Diencephalon (tissue), 1 donor: ENCODE measurements around the gene TNFRSF13B. TPM values are rescaled to one million over a fixed set of nuclear protein-coding genes. Genes with fewer than 3 reads are reported as not detected.

ENCODE experiments used
- small RNA-seq: library from RNA; depleted of rRNA; stranded (forward); fragments of <200 nt; gene quantifications from one replicate; pipeline ENCODE3, GENCODE V24; 2014
- total RNA-seq: library from RNA; depleted of rRNA; stranded (reverse); fragments of >200 nt; gene quantifications from one replicate; pipeline ENCODE4 v1.2.3, GENCODE V29; 2014

The TNFRSF13B gene
- total RNA-seq = not detected

DNA sequence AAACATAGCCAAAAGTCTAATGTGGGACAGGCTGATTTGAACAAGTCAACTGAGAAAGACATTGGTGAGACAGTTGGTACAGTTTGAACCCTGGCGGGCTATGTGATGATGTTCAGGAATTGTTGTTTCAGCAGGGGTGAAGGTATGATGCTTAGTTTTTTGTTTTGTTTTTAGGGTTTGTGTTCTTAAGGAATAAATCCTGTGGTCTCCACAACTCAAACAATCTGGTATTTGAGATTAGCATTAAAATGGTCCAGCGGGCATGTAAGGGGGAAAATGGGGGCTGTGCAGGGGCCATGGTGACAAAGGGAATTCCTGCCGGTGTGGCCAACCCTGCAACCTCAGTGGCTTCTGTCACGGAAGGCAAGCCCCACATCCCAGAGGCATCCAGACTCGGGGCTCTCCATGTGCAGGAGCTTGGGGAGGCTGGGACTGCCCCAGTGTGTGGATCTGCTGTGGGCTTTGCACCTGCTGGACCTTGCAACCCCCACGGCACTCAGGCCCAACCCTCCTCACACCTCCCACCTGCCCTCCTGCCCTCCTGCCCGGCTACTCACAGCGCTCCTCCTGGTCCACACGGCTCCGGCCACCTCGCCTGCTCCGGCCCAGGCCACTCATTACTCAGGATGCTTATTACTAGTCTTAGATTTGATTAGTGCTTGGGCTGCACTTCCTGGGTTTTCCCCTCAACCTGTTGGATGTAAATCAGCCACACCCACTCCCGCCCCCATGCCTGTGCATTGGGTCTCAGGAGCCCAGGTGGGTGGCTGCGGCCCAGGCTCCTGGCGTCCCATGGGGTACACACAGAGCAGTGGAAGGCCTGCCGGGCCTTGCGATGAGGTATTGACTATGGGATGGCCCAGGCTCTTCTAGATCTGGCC, at the start of gene TNFRSF13B:
TNFRSF13B (minus strand) TSS at position 661 of the 881 bp plus-strand sequence; CDS start at position 618, 43 bp downstream.

Small RNAs within 50 kb of the gene (small RNA-seq; reads per million reads assigned to genes)
- not detected for gene AL353996.1

Other genes starting within 250 kb of the TNFRSF13B start
- gene MPRIP, start 70.3 kb upstream of the TNFRSF13B start, total RNA-seq = 134 TPM
- gene PLD6, start 234.2 kb upstream of the TNFRSF13B start, total RNA-seq = 15.2 TPM